IMR-90 (cell line): Measurements from ENCODE around the gene WWC2. TPM values are rescaled to one million over a fixed set of nuclear protein-coding genes. Genes with fewer than 3 reads are reported as not detected.
A peak's percentile ranks its signal among the peaks of the same experiment; 100 is the strongest.

ENCODE experiments used
- ATAC-seq: fragments of 200-7000 bp; cut with Tn5 transposase; 2 replicates; pipeline ENCODE4 v1.9.1; 2020; ENCODE audit warnings: low read depth, mild to moderate bottlenecking, moderate library complexity
- BruUV-seq: library from RNA; stranded (reverse); fragments of 400-500 nt; replicated peaks from 2 replicates; lab custom pipeline; 2021; lab: Mats Ljungman, UMichigan
- CTCF ChIA-PET: fragments of 300-600 bp; formaldehyde crosslinking; extraction: SDS; loops from one replicate; lab custom pipeline; 2021; ENCODE audit warnings: antibody characterized with exemption; lab: Yijun Ruan, JAX
- POLR2A ChIA-PET: fragments of 300-600 bp; sonication (Branson Sonifier 250); formaldehyde crosslinking; loops from one replicate; lab custom pipeline; 2022; ENCODE audit warnings: antibody characterized with exemption; ENCODE audit not compliant: unreplicated experiment; lab: Charles Lee
- DNase-seq: peaks from one replicate; pipeline ENCODE4 v3.0.0; 2013
- H2AFZ ChIP-seq: replicated peaks from 2 replicates; pipeline ENCODE3; 2013; ENCODE audit warnings: low read length, mild to moderate bottlenecking; ENCODE audit not compliant: poor library complexity
- H2AK5ac ChIP-seq: 2 replicates; pipeline ENCODE4 v1.6.1; 2013; ENCODE audit warnings: low read depth, low read length, inconsistent platforms
- H2AK9ac ChIP-seq: replicated peaks from 2 replicates; pipeline ENCODE3; 2013; ENCODE audit warnings: mild to moderate bottlenecking, low read depth, low read length, moderate library complexity; ENCODE audit not compliant: poor library complexity
- H2BK120ac ChIP-seq: 2 replicates; pipeline ENCODE4 v1.6.1; 2013; ENCODE audit warnings: low read depth, low read length, inconsistent platforms
- H2BK15ac ChIP-seq: 3 replicates; pipeline ENCODE4 v1.6.1; 2013; ENCODE audit warnings: low read depth, low read length, inconsistent platforms
- H2BK20ac ChIP-seq: 2 replicates; pipeline ENCODE4 v1.6.1; 2013; ENCODE audit warnings: low read depth, mild to moderate bottlenecking, inconsistent platforms, low read length, moderate library complexity
- H2BK5ac ChIP-seq: 2 replicates; pipeline ENCODE4 v1.6.1; 2013; ENCODE audit warnings: mild to moderate bottlenecking, low read depth, low read length, inconsistent platforms; ENCODE audit not compliant: poor library complexity, severe bottlenecking
- H3K14ac ChIP-seq: replicated peaks from 2 replicates; pipeline ENCODE4 v1.6.1; 2013; ENCODE audit warnings: low read depth, low read length, inconsistent platforms
- H3K18ac ChIP-seq: 2 replicates; pipeline ENCODE4 v1.6.1; 2013; ENCODE audit warnings: low read depth, low read length, control low read depth
- H3K23ac ChIP-seq: 2 replicates; pipeline ENCODE4 v1.6.1; 2013; ENCODE audit warnings: low read depth, low read length, inconsistent platforms
- H3K27ac ChIP-seq: 2 replicates; pipeline ENCODE4 v1.5.1; 2013; ENCODE audit warnings: mild to moderate bottlenecking, control low read depth, low read length; ENCODE audit not compliant: insufficient read depth
- H3K27me3 ChIP-seq: 2 replicates; pipeline ENCODE4 v1.6.1; 2013; ENCODE audit warnings: low read length; ENCODE audit not compliant: control insufficient read depth, insufficient read depth
- H3K36me3 ChIP-seq: 2 replicates; pipeline ENCODE4 v1.6.1; 2013; ENCODE audit warnings: low read length, mixed read lengths; ENCODE audit not compliant: control insufficient read depth, insufficient read depth
- H3K4ac ChIP-seq: 2 replicates; pipeline ENCODE4 v1.6.1; 2013; ENCODE audit warnings: low read depth, low read length, inconsistent platforms
- H3K4me1 ChIP-seq: 2 replicates; pipeline ENCODE4 v1.6.1; 2013; ENCODE audit warnings: low read length, mixed read lengths; ENCODE audit not compliant: control insufficient read depth, insufficient read depth
- H3K4me2 ChIP-seq: 2 replicates; pipeline ENCODE4 v1.6.1; 2013; ENCODE audit warnings: low read depth, mild to moderate bottlenecking, control low read depth, low read length, moderate library complexity
- H3K4me3 ChIP-seq: 2 replicates; pipeline ENCODE4 v1.5.1; 2013; ENCODE audit warnings: low read depth, mild to moderate bottlenecking, control low read depth, low read length, moderate library complexity; ENCODE audit not compliant: insufficient read depth
- H3K56ac ChIP-seq: 2 replicates; pipeline ENCODE4 v1.6.1; 2013; ENCODE audit warnings: low read length, inconsistent platforms; ENCODE audit not compliant: insufficient read depth; ENCODE audit errors: extremely low read depth
- H3K79me1 ChIP-seq, 2 experiments: 2 replicates each; pipeline ENCODE4 v1.6.1; 2013; ENCODE audit warnings: low read length in 2 of 2, inconsistent platforms in 1 of 2, low read depth in 1 of 2
- H3K9ac ChIP-seq: 2 replicates; pipeline ENCODE4 v1.6.1; 2013; ENCODE audit warnings: low read depth, low read length, control low read depth
- H3K9me1 ChIP-seq: 2 replicates; pipeline ENCODE4 v1.6.1; 2013; ENCODE audit warnings: low read length, inconsistent platforms; ENCODE audit not compliant: insufficient read depth
- H3K9me3 ChIP-seq: 2 replicates; pipeline ENCODE4 v1.6.1; 2013; ENCODE audit warnings: low read length; ENCODE audit not compliant: control insufficient read depth, insufficient read depth
- H4K20me1 ChIP-seq: 2 replicates; pipeline ENCODE4 v1.6.1; 2013; ENCODE audit warnings: low read length, inconsistent platforms; ENCODE audit not compliant: insufficient read depth
- H4K5ac ChIP-seq: 2 replicates; pipeline ENCODE4 v1.6.1; 2013; ENCODE audit warnings: mild to moderate bottlenecking, low read depth, low read length, control low read depth
- H4K8ac ChIP-seq, 2 experiments: 2 replicates each; pipeline ENCODE4 v1.6.1; 2013; ENCODE audit warnings: low read depth in 2 of 2, low read length in 2 of 2, control low read depth in 1 of 2, inconsistent platforms in 1 of 2
- H4K91ac ChIP-seq: 2 replicates; pipeline ENCODE4 v1.6.1; 2013; ENCODE audit warnings: low read depth, low read length, inconsistent platforms; ENCODE audit not compliant: insufficient read depth
- CEBPB ChIP-seq: IDR thresholded peaks from 2 replicates; pipeline ENCODE4 v1.6.1; 2012; ENCODE audit warnings: low read depth, low read length, improper control_type of control experiment
- MAZ ChIP-seq: IDR thresholded peaks from 2 replicates; pipeline ENCODE4 v1.6.1; 2012; ENCODE audit warnings: low read depth, mild to moderate bottlenecking, low read length, improper control_type of control experiment, moderate library complexity, borderline replicate concordance
- NFE2L2 ChIP-seq: fragments of 150-350 bp; IDR thresholded peaks from 2 replicates; pipeline ENCODE4 v1.6.1; 2016; ENCODE audit warnings: low read depth, mild to moderate bottlenecking, low read length
- SMC3 ChIP-seq: fragments of 150-350 bp; IDR thresholded peaks from 2 replicates; pipeline ENCODE4 v1.6.1; 2016; ENCODE audit warnings: low read depth, mild to moderate bottlenecking, antibody characterized with exemption, low read length, moderate library complexity
- WGBS, 2 experiments: methylation state at CpG; one replicate each; pipeline versions ENCODE4 v1.1.5 to v1.1.7; 2013; ENCODE audit warnings: missing lambda C conversion rate in 2 of 2; ENCODE audit not compliant: insufficient read length in 1 of 2; ENCODE audit errors: extremely low coverage in 2 of 2; 5-methylcytosine and 5-hydroxymethylcytosine counted together
- dilution Hi-C: fragments of 300-500 bp; cut with HindIII; formaldehyde crosslinking; loops from one replicate; pipeline ENCODE4 v1.14.3; 2018; ENCODE audit warnings: low sequenced_read_pairs; ENCODE audit not compliant: unreplicated experiment
- in situ Hi-C: fragments of 300-500 bp; cut with MboI; formaldehyde crosslinking; loops from 3 replicates; pipeline ENCODE4 v1.14.3; 2019; ENCODE audit warnings: low sequenced_read_pairs, inconsistent platforms, mixed read lengths
- intact Hi-C: fragments of 100-400 bp; cut with micrococcal nuclease; formaldehyde crosslinking; loops from 2 replicates; pipeline ENCODE4 v1.10.0; 2022
- polyA plus RNA-seq, 3 experiments: library from polyadenylated mRNA; depleted of rRNA; stranded (reverse); fragments of >200 nt; gene quantifications; 2 replicates each; pipeline ENCODE4 v1.2.3, GENCODE V29; 2012; ENCODE audit warnings: low replicate concordance in 1 of 3
- total RNA-seq: library from RNA; depleted of rRNA; stranded (reverse); fragments of >200 nt; gene quantifications from 2 replicates; pipeline ENCODE4 v1.2.3, GENCODE V29; 2012

The WWC2 gene
- total and polyA plus RNA-seq, 2 of the 4 experiments (the other 2 are of a cell fraction) = 26.6 to 27.4 TPM

DNA sequence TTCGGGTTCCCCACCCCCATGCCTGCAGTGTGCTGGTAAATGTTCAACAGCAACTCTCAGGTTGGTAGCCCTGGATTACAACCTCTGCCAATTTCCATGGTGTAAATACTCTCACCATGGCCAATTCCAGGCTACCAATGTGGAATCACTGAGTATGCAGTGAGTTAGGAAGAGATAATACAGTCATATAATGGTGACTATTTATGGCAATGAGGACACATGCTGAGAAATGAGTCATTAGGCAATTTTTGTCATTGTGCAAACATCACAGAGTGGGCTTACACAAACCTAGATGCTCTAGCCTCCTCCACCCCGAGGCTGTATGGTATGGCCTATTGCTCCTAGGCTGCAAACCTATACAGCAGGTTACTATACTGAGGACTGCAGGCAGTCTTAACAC, 227.8 kb downstream of the WWC2 start:
- Histone ChIP-seq H3K4ac (no peak overlapping the region), H3K23ac (no peak overlapping the region), H2BK15ac (no peak overlapping the region), H3K9ac (no peak overlapping the region), H3K18ac (no peak overlapping the region), H2AK5ac (no peak overlapping the region), H3K36me3 (no peaks in the 10 kb centered on the region), H3K27ac (no peak overlapping the region), H3K56ac (no peak overlapping the region), H4K91ac (no peak overlapping the region), H2BK120ac (no peak overlapping the region), H2BK5ac (no peak overlapping the region), H3K14ac (no peak overlapping the region), H3K4me2 (no peak overlapping the region), H4K8ac (no peak overlapping the region), H3K4me3 (no peak overlapping the region), H3K27me3 (no peaks in the 10 kb centered on the region), H3K79me1 (no peaks in the 10 kb centered on the region), H4K5ac (no peak overlapping the region), H3K9me3 (peaks cover 7% of the 10 kb centered on the region), H2AFZ (no peak overlapping the region), H2BK20ac (no peak overlapping the region), H4K20me1 (no peaks in the 10 kb centered on the region), H3K4me1 (peaks cover 3% of the 10 kb centered on the region; the same call in 1 of the 2 replicates), H3K9me1 (no peaks in the 10 kb centered on the region), H2AK9ac (no peak overlapping the region)
- intact Hi-C loops (no loop called here), dilution Hi-C loops (no loop called here), in situ Hi-C loops (no loop called here)
- DNase-seq (peak; percentile 40), ATAC-seq (peak; percentile 5; the same call in 1 of the 2 replicates)
- POLR2A ChIA-PET = interaction anchor here (1.1 kb wide), 1 partner anchor 10 kb away, joined by 3 read pairs; no protein-coding TSS in a partner anchor
- peak; percentile 77 for TF ChIP-seq CEBPB
- no peak for TF ChIP-seq MAZ
- no peak for TF ChIP-seq NFE2L2
- TF ChIP-seq SMC3 = no peak
- no CpG with 5 or more reads among the region's 2 CpGs for WGBS, 2 experiments
- CTCF ChIA-PET = no interaction called here
- BruUV-seq = no TSS peak
